Cardiac atrium fibroblast (primary cell): Measurements from ENCODE around the gene SH2D1B. TPM values are rescaled to one million over a fixed set of nuclear protein-coding genes. Genes with fewer than 3 reads are reported as not detected.

Experiments used
- total RNA-seq: library from RNA; depleted of rRNA; stranded (reverse); fragments of >200 nt; gene quantifications from 2 replicates; pipeline ENCODE4 v1.2.3, GENCODE V29; 2015

The SH2D1B gene, protein sequence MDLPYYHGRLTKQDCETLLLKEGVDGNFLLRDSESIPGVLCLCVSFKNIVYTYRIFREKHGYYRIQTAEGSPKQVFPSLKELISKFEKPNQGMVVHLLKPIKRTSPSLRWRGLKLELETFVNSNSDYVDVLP
- total RNA-seq, result not detected in 2 replicates

DNA sequence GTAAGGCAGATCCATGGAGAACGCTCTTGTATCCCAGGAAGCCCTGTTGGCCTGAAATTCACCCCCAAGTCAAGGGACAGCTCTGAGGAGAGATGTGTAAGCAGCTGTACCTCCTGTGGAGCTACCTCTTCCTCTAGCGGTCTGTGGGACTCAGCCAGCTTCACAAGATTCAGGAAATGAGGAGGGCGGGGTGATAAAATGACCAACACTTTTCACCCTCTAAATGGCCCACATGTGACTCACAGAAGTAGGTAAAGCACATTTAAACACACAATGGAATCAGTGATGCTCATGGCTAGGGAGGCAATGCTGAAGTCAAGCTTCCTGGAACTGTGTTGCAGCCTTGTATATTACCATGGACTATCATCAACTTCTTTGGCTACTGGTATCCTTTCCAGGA lies at the start of gene SH2D1B:
Gene SH2D1B, minus strand, starts transcription at position 135 of the 400 bp plus-strand sequence. Its CDS starts 120 bp downstream, at position 15.

DNA sequence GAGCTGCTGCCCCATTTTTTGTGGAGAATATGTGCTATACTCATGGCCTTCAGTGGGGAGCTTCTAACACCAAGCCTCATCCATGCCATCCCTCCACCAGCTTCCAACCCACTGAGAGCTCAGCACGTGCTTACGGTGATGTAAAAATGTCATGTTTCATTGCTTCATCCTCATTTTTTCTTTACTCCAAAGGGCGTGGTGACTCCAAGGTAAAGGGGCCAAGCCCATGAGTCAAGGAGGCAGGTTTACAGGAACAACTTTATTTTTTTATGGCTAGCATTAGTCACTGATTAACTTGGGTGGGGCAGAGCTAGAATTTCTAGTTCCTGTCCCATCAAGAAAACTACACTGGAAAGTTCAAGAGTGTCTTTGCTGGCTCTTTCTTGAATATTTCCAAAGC lies 30.6 kb downstream of the SH2D1B start, which contains the start of gene C1orf226:
Gene C1orf226, plus strand, starts transcription at position 346 of the 400 bp plus-strand sequence. CDS start 174 bp downstream, outside the sequence.

DNA sequence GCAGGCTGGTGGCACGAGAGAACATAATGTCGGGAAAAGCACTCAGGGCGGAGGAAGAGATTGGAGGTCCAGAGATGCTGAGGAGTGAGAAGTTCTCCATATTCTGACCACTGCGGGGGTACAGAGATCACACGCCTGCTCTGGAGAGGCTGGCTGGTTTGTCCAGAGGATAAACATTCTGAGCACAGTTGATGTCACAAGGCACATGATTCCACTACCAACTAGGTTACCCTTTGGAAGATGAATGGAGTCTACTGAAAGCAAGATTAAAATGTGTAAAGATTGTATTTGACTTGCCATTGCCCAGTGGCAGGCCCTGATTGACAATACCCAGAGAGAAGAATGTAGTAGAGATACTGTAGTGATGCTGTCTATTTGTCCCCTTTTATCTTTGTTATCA lies 35.2 kb downstream of the SH2D1B start, which contains the start of gene SPATA46:
Gene SPATA46, minus strand, starts transcription at position 164 of the 400 bp plus-strand sequence. Its CDS starts 64 bp downstream, at position 100.

Other genes with a start within 250 kb of the SH2D1B start
- gene SPATA46, start 35.3 kb downstream of the SH2D1B start, total RNA-seq, result not detected in 2 replicates
- 0.49 and 1.1 TPM in 2 replicates for gene C1orf226, start 30.4 kb downstream of the SH2D1B start, total RNA-seq
- gene UHMK1, start 85.7 kb upstream of the SH2D1B start, total RNA-seq, result 33.8 and 47.3 TPM in 2 replicates
- gene UAP1, start 149.6 kb upstream of the SH2D1B start, total RNA-seq, result 95.5 and 100.0 TPM in 2 replicates
- 65.0 and 89.9 TPM in 2 replicates for gene DDR2, start 220.3 kb upstream of the SH2D1B start, total RNA-seq